Measurements from ENCODE around the gene FIGNL2. TPM values are rescaled to one million over a fixed set of nuclear protein-coding genes. Genes with fewer than 3 reads are reported as not detected.

Gene FIGNL2
- total and polyA plus RNA-seq, 9 of the 15 experiments (the other 6 are each of a cell fraction or from before 2014, with no cell fraction given): 0.01 TPM; not detected in 8

- CTCF ChIA-PET (ENCODE audit: low intra/inter-chr PET ratio): no interaction called here
- Histone ChIP-seq H3K4me3 (no peak overlapping the region), H3K9me3 (replicated peaks; ENCODE audit: control insufficient read depth, insufficient read depth, low read depth, low read length) (no peaks in the 10 kb centered on the region), H3K9ac (ENCODE audit: insufficient read depth in 1 of 2, low read depth in 2 of 2, low read length in 2 of 2) (no peak overlapping the region), H4K20me1 (replicated peaks; ENCODE audit: control insufficient read depth, insufficient read depth, low read length) (no peaks in the 10 kb centered on the region), H3K36me3 (ENCODE audit: control insufficient read depth, insufficient read depth, low read length) (no peaks in the 10 kb centered on the region), H3K27ac (ENCODE audit: extremely low read depth, low read depth, low read length) (no peak overlapping the region), H3K9me1 (ENCODE audit: control insufficient read depth, insufficient read depth, low read length) (no peaks in the 10 kb centered on the region), H3K4me2 (ENCODE audit: insufficient read depth, low read length) (no peak overlapping the region), H3K27me3 (ENCODE audit: control insufficient read depth in 2 of 2, insufficient read depth in 2 of 2, low read length in 2 of 2) (peaks cover 20 to 79% of the 10 kb centered on the region in 2 experiments; a peak in 4 of 5 replicates), H3K79me2 (ENCODE audit: control insufficient read depth, insufficient read depth, low read length) (no peaks in the 10 kb centered on the region), H2AFZ (ENCODE audit: low read depth, low read length) (no peak overlapping the region), H3K4me1 (replicated peaks in 1 of 2; ENCODE audit: control insufficient read depth in 2 of 2, insufficient read depth in 2 of 2, low read length in 2 of 2) (no peaks in the 10 kb centered on the region)
- POLR2A ChIA-PET: no interaction called here
- intact Hi-C loops (cut with micrococcal nuclease): no loop called here
- TF ChIP-seq CTBP1 (IDR thresholded peaks at IDR 0.05; ENCODE audit: borderline replicate concordance): no peak
- no peak for TF ChIP-seq ZNF398 (CRISPR knock-in tag; IDR thresholded peaks at IDR 0.05)
- no peak for TF ChIP-seq PTTG1 (tag; IDR thresholded peaks at IDR 0.05; ENCODE audit: low read depth)
- TF ChIP-seq THRAP3 (IDR thresholded peaks at IDR 0.05; ENCODE audit: borderline replicate concordance): no peak
- no peak for TF ChIP-seq DDX20 (tag; IDR thresholded peaks at IDR 0.05; ENCODE audit: low read depth)
- no peak for TF ChIP-seq NRF1 (conservative IDR thresholded peaks at IDR 0.05 in 1 of 2, IDR thresholded peaks at IDR 0.05 in 1 of 2)
- TF ChIP-seq ZNF551 (CRISPR knock-in tag; IDR thresholded peaks at IDR 0.05): no peak
- no peak for TF ChIP-seq ZSCAN32 (CRISPR knock-in tag; IDR thresholded peaks at IDR 0.05)
- TF ChIP-seq ZNF644 (tag; IDR thresholded peaks at IDR 0.05; ENCODE audit: low read depth): no peak
- TF ChIP-seq ZMIZ1 (IDR thresholded peaks at IDR 0.05; ENCODE audit: low read depth in 2 of 2, low read length in 2 of 2): no peak
- TF ChIP-seq CREB5 (CRISPR knock-in tag; IDR thresholded peaks at IDR 0.05): no peak
- no peak for TF ChIP-seq ZNF780A (CRISPR knock-in tag; IDR thresholded peaks at IDR 0.05)
- no peak for TF ChIP-seq ZC3H8 (IDR thresholded peaks at IDR 0.05)
- no peak for TF ChIP-seq RBM39 (optimal IDR thresholded peaks at IDR 0.05; ENCODE audit: low read depth, low read length)
- TF ChIP-seq CBFA2T2 (conservative IDR thresholded peaks at IDR 0.05): no peak
- TF ChIP-seq MAZ (CRISPR knock-in tag; conservative IDR thresholded peaks at IDR 0.05 in 1 of 2, IDR thresholded peaks at IDR 0.05 in 1 of 2): no peak
- no peak for TF ChIP-seq HEY1 (CRISPR knock-in tag; IDR thresholded peaks at IDR 0.05; ENCODE audit: borderline replicate concordance)
- no peak for TF ChIP-seq FOS (IDR thresholded peaks at IDR 0.05; ENCODE audit: extremely low read depth, insufficient read length)
- FAIRE-seq (no peak), DNase-seq (ENCODE audit: extremely low read depth in 1 of 4, low spot score in 3 of 4) (no peak), ATAC-seq (no peak)
- WGBS (ENCODE audit: insufficient coverage, low coverage, missing lambda C conversion rate): 1% methylated on average over 4 of the region's 4 CpGs
- BruUV-seq (replicated peaks): no TSS peak
- in situ Hi-C loops (cut with MboI): no loop called here
These were observed 9.8 kb downstream of the FIGNL2 start for GRCh38 chr12:51838762-51839161.

Data from K562 (cell line).